Activated CD8-positive, alpha-beta T cell treated with anti-CD3 and anti-CD28 coated beads for 36 hours (primary cell): ENCODE measurements around the gene AP5S1. TPM values are rescaled to one million over a fixed set of nuclear protein-coding genes. Genes with fewer than 3 reads are reported as not detected.

ENCODE experiments used
- ATAC-seq: fragments of 200-7000 bp; cut with Tn5 transposase; one replicate; pipeline ENCODE4 v1.10.0; 2021; ENCODE audit warnings: mild to moderate bottlenecking, moderate library complexity
- CTCF ChIA-PET: fragments of 350-600 bp; sonication (Branson Sonifier 250); formaldehyde crosslinking; loops from one replicate; lab custom pipeline; 2021; ENCODE audit warnings: antibody characterized with exemption; lab: Charles Lee
- POLR2A ChIA-PET: fragments of 350-600 bp; sonication (Branson Sonifier 250); formaldehyde crosslinking; loops from one replicate; lab custom pipeline; 2021; ENCODE audit warnings: antibody characterized with exemption; lab: Charles Lee
- DNase-seq: peaks from one replicate; pipeline ENCODE4 v3.0.0-alpha.2; 2020
- H3K27ac Mint-ChIP-seq: one replicate; pipeline ENCODE4 v1.8.0; 2021; ENCODE audit warnings: mild to moderate bottlenecking, mixed read lengths
- H3K27me3 Mint-ChIP-seq: one replicate; pipeline ENCODE4 v1.8.0; 2021; ENCODE audit warnings: mixed read lengths
- H3K36me3 Mint-ChIP-seq: one replicate; pipeline ENCODE4 v1.8.0; 2021; ENCODE audit warnings: low read depth, mixed read lengths
- H3K4me1 Mint-ChIP-seq: one replicate; pipeline ENCODE4 v1.8.0; 2021; ENCODE audit warnings: low read depth, mixed read lengths
- H3K4me3 Mint-ChIP-seq: one replicate; pipeline ENCODE4 v1.8.0; 2021; ENCODE audit warnings: mild to moderate bottlenecking, moderate library complexity, mixed read lengths
- H3K9me3 Mint-ChIP-seq: one replicate; pipeline ENCODE4 v1.8.0; 2021; ENCODE audit warnings: mixed read lengths
- intact Hi-C: fragments of 100-400 bp; cut with micrococcal nuclease; formaldehyde crosslinking; loops from one replicate; pipeline ENCODE4 v1.10.0; 2022
- total RNA-seq, 2 experiments: library from RNA; stranded (reverse); gene quantifications; one replicate each; pipeline ENCODE4 v1.2.3, GENCODE V29; 2021
- TF ChIP-seq, protein P1 (sequence below): fragments of 200-600 bp; IDR thresholded peaks from one replicate; pipeline ENCODE4 v1.8.0; 2022; ENCODE audit warnings: antibody characterized with exemption, mild to moderate bottlenecking

AP5S1 gene
- total RNA-seq, 2 experiments from 2014 or later, result 7.4 to 8.6 TPM

DNA sequence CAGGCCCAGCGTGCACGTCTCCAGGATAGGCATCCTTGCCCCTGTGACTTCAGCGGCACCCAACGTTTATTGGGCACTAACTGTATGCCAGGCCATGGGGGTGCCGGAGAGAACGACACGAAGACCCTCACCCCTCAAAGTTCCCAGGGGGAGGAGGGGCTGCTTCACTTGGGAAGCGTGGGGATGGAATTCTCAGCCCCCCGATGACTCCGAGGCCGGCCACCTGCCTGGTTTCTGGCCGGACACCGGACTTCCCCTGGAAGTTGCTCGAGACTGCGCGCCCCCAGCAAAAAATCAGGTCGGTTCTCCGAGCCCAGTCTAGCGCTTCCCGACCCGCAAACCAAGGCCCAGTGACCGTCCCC, 26.0 kb downstream of the AP5S1 start:
- Mint-ChIP-seq H3K36me3 (no peaks in the 10 kb centered on the region), H3K27me3 (no peaks in the 10 kb centered on the region), H3K9me3 (no peaks in the 10 kb centered on the region), H3K4me3 (peak overlapping the region; percentile 82), H3K4me1 (peaks cover 21% of the 10 kb centered on the region), H3K27ac (peak overlapping the region; percentile 90)
- CTCF ChIA-PET, result interaction anchor here (1.3 kb wide), 1 partner anchor 26 kb away, joined by 4 read pairs; the partner anchor contains the start of gene AP5S1
- intact Hi-C loops, result no loop called here
- DNase-seq (no peak), ATAC-seq (no peak)
- POLR2A ChIA-PET, result interaction anchor here (1.6 kb wide), 1 partner anchor 50 kb away, joined by 3 read pairs; the partner anchor contains the start of gene CDC25B
- TF ChIP-seq, protein P1, sequence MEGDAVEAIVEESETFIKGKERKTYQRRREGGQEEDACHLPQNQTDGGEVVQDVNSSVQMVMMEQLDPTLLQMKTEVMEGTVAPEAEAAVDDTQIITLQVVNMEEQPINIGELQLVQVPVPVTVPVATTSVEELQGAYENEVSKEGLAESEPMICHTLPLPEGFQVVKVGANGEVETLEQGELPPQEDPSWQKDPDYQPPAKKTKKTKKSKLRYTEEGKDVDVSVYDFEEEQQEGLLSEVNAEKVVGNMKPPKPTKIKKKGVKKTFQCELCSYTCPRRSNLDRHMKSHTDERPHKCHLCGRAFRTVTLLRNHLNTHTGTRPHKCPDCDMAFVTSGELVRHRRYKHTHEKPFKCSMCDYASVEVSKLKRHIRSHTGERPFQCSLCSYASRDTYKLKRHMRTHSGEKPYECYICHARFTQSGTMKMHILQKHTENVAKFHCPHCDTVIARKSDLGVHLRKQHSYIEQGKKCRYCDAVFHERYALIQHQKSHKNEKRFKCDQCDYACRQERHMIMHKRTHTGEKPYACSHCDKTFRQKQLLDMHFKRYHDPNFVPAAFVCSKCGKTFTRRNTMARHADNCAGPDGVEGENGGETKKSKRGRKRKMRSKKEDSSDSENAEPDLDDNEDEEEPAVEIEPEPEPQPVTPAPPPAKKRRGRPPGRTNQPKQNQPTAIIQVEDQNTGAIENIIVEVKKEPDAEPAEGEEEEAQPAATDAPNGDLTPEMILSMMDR, result no peak

DNA sequence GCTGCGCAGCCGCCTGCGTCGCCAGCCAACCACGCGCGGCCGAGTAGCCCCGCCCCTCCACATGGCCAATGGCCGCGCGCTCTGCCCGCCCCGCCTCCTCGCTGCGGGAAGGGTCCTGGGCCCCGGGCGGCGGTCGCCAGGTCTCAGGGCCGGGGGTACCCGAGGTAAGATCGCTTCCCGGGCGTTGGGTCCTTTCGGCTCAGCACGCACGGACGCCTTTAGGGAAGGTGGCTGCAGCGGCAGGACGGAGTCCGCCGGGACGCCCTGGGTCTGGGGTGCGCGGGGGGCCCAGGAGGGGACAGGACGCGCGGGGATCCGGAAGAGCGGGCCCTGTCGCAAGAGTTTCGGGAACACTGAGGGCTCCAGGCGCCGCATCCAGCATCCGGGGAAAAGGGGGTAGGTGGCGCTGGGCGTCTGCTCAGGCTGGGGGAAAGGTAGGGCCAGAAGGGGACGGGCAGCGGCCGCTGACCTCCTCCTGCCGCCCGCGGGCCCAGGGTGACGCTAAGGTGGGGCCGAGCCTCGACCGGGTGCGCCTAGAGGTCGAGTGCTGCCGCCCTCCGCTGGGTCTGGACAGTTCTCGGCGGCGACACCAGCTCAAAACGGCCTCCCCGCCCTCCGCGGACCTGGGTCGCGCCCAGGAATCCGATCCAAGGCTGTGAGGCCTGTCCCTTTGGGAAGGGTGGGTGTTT, 26.5 kb downstream of the AP5S1 start, which contains the start of gene MAVS:
MAVS (plus strand) TSS at position 95 of the 689 bp plus-strand sequence. CDS start 7,791 bp downstream, outside the sequence.
- ChIA-PET POLR2A (interaction anchor here (1.0 kb wide), 1 partner anchor 79 kb away, joined by 3 read pairs; the partner anchor contains the start of gene ADISSP), CTCF (no interaction called here)
- no peaks in the 10 kb centered on the region for H3K27me3 Mint-ChIP-seq
- H3K36me3 Mint-ChIP-seq, result no peaks in the 10 kb centered on the region
- intact Hi-C loops, result no loop called here
- H3K9me3 Mint-ChIP-seq, result no peaks in the 10 kb centered on the region
- DNase-seq (peak; percentile 86), ATAC-seq (peak; percentile 98)
- peaks cover 21% of the 10 kb centered on the region for H3K4me1 Mint-ChIP-seq
- H3K4me3 Mint-ChIP-seq, result peak within 1 kb of the TSS; percentile 82
- TF ChIP-seq, protein P1, result no peak
- H3K27ac Mint-ChIP-seq, result peak within 1 kb of the TSS; percentile 90

DNA sequence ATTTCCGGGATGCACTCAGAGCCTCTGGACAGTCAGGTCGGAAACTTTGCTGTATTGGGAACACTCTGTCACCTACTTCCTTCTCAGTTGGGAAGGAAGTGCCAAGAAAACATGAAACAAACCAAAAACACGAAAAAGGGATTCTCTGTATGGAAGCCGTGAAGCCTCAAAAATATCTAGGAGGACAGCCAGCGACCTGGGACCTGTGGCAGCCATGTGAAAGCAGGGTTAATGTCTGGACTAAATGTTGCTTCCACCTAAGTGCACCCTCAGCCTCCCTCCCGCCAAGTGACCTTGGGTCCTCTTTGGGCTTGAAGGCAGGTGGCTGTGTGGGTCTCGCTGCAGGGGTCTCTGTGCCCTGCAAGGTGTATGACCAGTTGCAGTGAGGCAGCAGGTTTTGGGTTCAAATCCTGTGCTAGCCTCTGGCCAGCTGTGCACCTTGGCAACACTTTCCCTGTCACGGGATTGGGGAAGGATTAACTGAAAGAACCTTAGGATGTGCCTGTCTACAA, 27.1 kb downstream of the AP5S1 start:
- Mint-ChIP-seq H3K36me3 (no peaks in the 10 kb centered on the region), H3K27me3 (no peaks in the 10 kb centered on the region), H3K4me3 (peak overlapping the region; percentile 82), H3K9me3 (no peaks in the 10 kb centered on the region), H3K27ac (peak overlapping the region; percentile 90), H3K4me1 (peaks cover 21% of the 10 kb centered on the region)
- TF ChIP-seq, protein P1, result no peak
- DNase-seq (no peak), ATAC-seq (no peak)
- CTCF ChIA-PET, result no interaction called here
- intact Hi-C loops, result no loop called here
- POLR2A ChIA-PET, result interaction anchor here (1.0 kb wide), 2 partner anchors 80 to 81 kb away, joined by 3 read pairs; partner anchors contain the start of gene ADISSP

DNA sequence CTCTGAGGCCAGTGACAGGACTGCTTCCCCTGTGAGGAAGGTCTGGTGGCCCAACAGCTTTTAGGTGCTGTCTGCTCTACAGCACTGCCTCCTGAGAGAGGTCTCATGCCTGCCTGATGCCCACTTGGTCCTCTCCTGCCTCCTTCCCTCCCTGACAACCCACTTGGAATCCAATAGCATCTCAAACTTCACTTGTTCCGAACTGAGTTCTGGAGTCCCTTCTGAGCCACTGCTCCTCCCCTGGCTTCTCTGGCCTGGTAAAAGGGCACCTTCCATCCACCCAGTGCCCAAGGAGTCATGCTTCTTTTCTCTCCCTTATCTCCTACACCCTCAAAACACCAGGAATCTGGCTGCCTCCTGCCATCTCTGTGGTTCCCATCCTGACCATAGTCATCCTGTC, 28.2 kb downstream of the AP5S1 start:
- Mint-ChIP-seq H3K36me3 (no peaks in the 10 kb centered on the region), H3K4me1 (peaks cover 21% of the 10 kb centered on the region), H3K27me3 (no peaks in the 10 kb centered on the region), H3K9me3 (no peaks in the 10 kb centered on the region), H3K27ac (peak overlapping the region; percentile 72), H3K4me3 (peak overlapping the region; percentile 46)
- CTCF ChIA-PET, result interaction anchor here (0.8 kb wide), 1 partner anchor 92 kb away, joined by 3 read pairs; no protein-coding TSS in a partner anchor
- POLR2A ChIA-PET, result interaction anchor here (1.0 kb wide), 1 partner anchor 82 kb away, joined by 3 read pairs; no protein-coding TSS in a partner anchor
- TF ChIP-seq, protein P1, result no peak
- ATAC-seq (no peak), DNase-seq (no peak)
- intact Hi-C loops, result no loop called here
